Measurements from ENCODE around the gene PKDREJ. TPM values are rescaled to one million over a fixed set of nuclear protein-coding genes. Genes with fewer than 3 reads are reported as not detected.

The PKDREJ gene
- total RNA-seq, 1 donor from 2014 or later, result 0.05 TPM

GRCh38 chr22:46278656-46279645 is 15.8 kb upstream of the PKDREJ start:
- H3K36me3 Mint-ChIP-seq, result peaks cover 17% of the 10 kb centered on the region
- H3K4me3 Mint-ChIP-seq, result no peak overlapping the region
- no peak overlapping the region for H3K27ac Mint-ChIP-seq
- no peaks in the 10 kb centered on the region for H3K27me3 Mint-ChIP-seq
- no peak for TF ChIP-seq CTCF (conservative IDR thresholded peaks at IDR 0.05)
- DNase-seq (ENCODE audit: extremely low spot score, unreplicated experiment), result no peak
- H3K9me3 Mint-ChIP-seq, result no peaks in the 10 kb centered on the region
- no peaks in the 10 kb centered on the region for H3K4me1 Mint-ChIP-seq (ENCODE audit: unreplicated experiment)

GRCh38 chr22:46276563-46276962 is 13.4 kb upstream of the PKDREJ start:
- no peak for DNase-seq (ENCODE audit: extremely low spot score, unreplicated experiment)
- Mint-ChIP-seq H3K27ac (no peak overlapping the region), H3K36me3 (peaks cover 15% of the 10 kb centered on the region), H3K4me3 (no peak overlapping the region), H3K9me3 (no peaks in the 10 kb centered on the region), H3K4me1 (ENCODE audit: unreplicated experiment) (no peaks in the 10 kb centered on the region), H3K27me3 (no peaks in the 10 kb centered on the region)
- no peak for TF ChIP-seq CTCF (conservative IDR thresholded peaks at IDR 0.05)

- DNase-seq (ENCODE audit: extremely low spot score, unreplicated experiment), result no peak
- H3K27me3 Mint-ChIP-seq, result no peaks in the 10 kb centered on the region
- no peaks in the 10 kb centered on the region for H3K9me3 Mint-ChIP-seq
- H3K27ac Mint-ChIP-seq, result no peak overlapping the region
- H3K4me1 Mint-ChIP-seq (ENCODE audit: unreplicated experiment), result no peaks in the 10 kb centered on the region
- no peak overlapping the region for H3K4me3 Mint-ChIP-seq
- peaks cover 15% of the 10 kb centered on the region for H3K36me3 Mint-ChIP-seq
- no peak for TF ChIP-seq CTCF (conservative IDR thresholded peaks at IDR 0.05)
Observed at GRCh38 chr22:46275455-46276122, 12.4 kb upstream of the PKDREJ start.

GRCh38 chr22:46274381-46274780 is 11.2 kb upstream of the PKDREJ start:
- Mint-ChIP-seq H3K27me3 (no peaks in the 10 kb centered on the region), H3K36me3 (peaks cover 15% of the 10 kb centered on the region), H3K4me1 (ENCODE audit: unreplicated experiment) (peaks cover 5% of the 10 kb centered on the region), H3K9me3 (no peaks in the 10 kb centered on the region), H3K4me3 (no peak overlapping the region), H3K27ac (no peak overlapping the region)
- TF ChIP-seq CTCF (conservative IDR thresholded peaks at IDR 0.05), result no peak
- no peak for DNase-seq (ENCODE audit: extremely low spot score, unreplicated experiment)

GRCh38 chr22:46273432-46274148 is 10.4 kb upstream of the PKDREJ start:
- Mint-ChIP-seq H3K4me3 (no peak overlapping the region), H3K36me3 (peaks cover 15% of the 10 kb centered on the region), H3K9me3 (no peaks in the 10 kb centered on the region), H3K4me1 (ENCODE audit: unreplicated experiment) (peaks cover 8% of the 10 kb centered on the region), H3K27me3 (no peaks in the 10 kb centered on the region), H3K27ac (no peak overlapping the region)
- no peak for DNase-seq (ENCODE audit: extremely low spot score, unreplicated experiment)
- no peak for TF ChIP-seq CTCF (conservative IDR thresholded peaks at IDR 0.05)
